NK-92 treated with Interleukin-12 subunit alpha and Interleukin-12 subunit beta, amount 100 ng/mL, for 24 hours (cell line): ENCODE data around the gene LDAH.

Experiments used
- DNase-seq: peaks from one replicate; lab custom pipeline; 2025; lab: John Stamatoyannopoulos, UW

The LDAH gene

GRCh38 chr2:20781656-20782265 is 41.1 kb downstream of the LDAH start:
- DNase-seq: no peak

- no peak for DNase-seq
These were observed 51.6 kb downstream of the LDAH start for GRCh38 chr2:20771299-20771698.

GRCh38 chr2:20766798-20767644 is 55.9 kb downstream of the LDAH start:
- no peak for DNase-seq

GRCh38 chr2:20766213-20766612 is 56.7 kb downstream of the LDAH start:
- DNase-seq: no peak

GRCh38 chr2:20762945-20763683 is 59.8 kb downstream of the LDAH start:
- DNase-seq: no peak

GRCh38 chr2:20759487-20759886 is 63.4 kb downstream of the LDAH start:
- no peak for DNase-seq

- no peak for DNase-seq
These were observed 63.9 kb downstream of the LDAH start for GRCh38 chr2:20758997-20759396.

- no peak for DNase-seq
These were observed 65.4 kb downstream of the LDAH start for GRCh38 chr2:20757405-20758090.

GRCh38 chr2:20755132-20755800 is 67.6 kb downstream of the LDAH start:
- DNase-seq: no peak

GRCh38 chr2:20752293-20752692 is 70.6 kb downstream of the LDAH start:
- DNase-seq: no peak

- no peak for DNase-seq
These were observed 75.6 kb downstream of the LDAH start for GRCh38 chr2:20747317-20747716.

- DNase-seq: no peak
These were observed 76.9 kb downstream of the LDAH start for GRCh38 chr2:20745924-20746555.

GRCh38 chr2:20744366-20745335 is 78.2 kb downstream of the LDAH start:
- no peak for DNase-seq

GRCh38 chr2:20738772-20739171 is 84.1 kb downstream of the LDAH start:
- DNase-seq: no peak

GRCh38 chr2:20737505-20737904 is 85.4 kb downstream of the LDAH start:
- no peak for DNase-seq

- no peak for DNase-seq
These were observed 94.7 kb downstream of the LDAH start for GRCh38 chr2:20728114-20728758.

- no peak for DNase-seq
These were observed 96.0 kb downstream of the LDAH start for GRCh38 chr2:20726913-20727312.

GRCh38 chr2:20725782-20726181 is 97.1 kb downstream of the LDAH start:
- DNase-seq: no peak

- DNase-seq: no peak
These were observed 98.3 kb downstream of the LDAH start for GRCh38 chr2:20724500-20725053.
